ENCODE measurements around the gene MED20.

The MED20 gene

DNA sequence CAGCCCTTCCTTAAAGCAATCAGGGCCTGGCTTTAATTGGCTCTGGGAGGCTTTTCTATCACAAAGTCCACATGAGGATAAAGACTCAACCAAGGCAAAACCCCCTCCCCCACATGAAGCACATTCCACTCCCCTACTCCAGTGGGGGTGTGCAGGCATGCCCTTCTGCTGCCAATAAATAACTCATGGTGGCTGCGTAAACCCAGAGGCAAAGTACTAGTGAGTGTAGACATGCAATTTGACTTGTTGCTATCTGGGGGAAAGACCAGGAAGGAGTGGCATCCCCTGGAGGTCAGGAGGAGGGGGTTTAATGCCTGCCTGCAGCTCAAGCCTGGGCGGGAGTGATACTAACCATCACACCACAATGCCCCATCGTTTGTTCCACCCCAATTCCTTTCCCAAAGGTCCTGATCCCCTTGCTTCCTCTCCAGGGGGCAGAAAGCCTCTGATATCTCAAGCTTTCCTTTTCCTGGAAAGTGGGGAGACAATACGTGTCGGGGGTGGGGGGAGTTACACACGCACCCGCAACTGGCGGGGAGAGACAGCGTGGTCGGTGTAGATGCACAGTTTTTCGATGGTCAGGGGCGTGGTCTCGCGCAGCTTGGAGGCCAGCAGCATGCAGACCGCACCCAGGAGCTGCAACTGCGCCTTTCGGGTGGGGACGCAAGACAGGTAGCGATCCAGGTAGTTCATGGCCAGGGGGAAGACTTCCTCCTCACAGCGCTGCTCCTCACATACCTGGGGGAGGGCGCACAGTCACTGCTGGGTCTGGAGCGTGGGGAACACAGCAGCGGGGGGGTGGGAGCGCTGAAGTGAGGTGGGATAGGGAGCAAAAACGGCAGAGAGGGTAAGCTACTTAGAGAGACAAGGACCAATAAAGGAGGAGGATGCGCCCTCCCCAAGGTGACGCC is 19.2 kb upstream of the MED20 start:
- no peak for DNase-seq (ENCODE audit: low read depth)
- TF ChIP-seq, protein P1, sequence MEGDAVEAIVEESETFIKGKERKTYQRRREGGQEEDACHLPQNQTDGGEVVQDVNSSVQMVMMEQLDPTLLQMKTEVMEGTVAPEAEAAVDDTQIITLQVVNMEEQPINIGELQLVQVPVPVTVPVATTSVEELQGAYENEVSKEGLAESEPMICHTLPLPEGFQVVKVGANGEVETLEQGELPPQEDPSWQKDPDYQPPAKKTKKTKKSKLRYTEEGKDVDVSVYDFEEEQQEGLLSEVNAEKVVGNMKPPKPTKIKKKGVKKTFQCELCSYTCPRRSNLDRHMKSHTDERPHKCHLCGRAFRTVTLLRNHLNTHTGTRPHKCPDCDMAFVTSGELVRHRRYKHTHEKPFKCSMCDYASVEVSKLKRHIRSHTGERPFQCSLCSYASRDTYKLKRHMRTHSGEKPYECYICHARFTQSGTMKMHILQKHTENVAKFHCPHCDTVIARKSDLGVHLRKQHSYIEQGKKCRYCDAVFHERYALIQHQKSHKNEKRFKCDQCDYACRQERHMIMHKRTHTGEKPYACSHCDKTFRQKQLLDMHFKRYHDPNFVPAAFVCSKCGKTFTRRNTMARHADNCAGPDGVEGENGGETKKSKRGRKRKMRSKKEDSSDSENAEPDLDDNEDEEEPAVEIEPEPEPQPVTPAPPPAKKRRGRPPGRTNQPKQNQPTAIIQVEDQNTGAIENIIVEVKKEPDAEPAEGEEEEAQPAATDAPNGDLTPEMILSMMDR (conservative IDR thresholded peaks at IDR 0.05; ENCODE audit: low read depth, low read length), result no peak
- H3K4me3 ChIP-seq (ENCODE audit: low read length), result peak overlapping the region; percentile 88

DNA sequence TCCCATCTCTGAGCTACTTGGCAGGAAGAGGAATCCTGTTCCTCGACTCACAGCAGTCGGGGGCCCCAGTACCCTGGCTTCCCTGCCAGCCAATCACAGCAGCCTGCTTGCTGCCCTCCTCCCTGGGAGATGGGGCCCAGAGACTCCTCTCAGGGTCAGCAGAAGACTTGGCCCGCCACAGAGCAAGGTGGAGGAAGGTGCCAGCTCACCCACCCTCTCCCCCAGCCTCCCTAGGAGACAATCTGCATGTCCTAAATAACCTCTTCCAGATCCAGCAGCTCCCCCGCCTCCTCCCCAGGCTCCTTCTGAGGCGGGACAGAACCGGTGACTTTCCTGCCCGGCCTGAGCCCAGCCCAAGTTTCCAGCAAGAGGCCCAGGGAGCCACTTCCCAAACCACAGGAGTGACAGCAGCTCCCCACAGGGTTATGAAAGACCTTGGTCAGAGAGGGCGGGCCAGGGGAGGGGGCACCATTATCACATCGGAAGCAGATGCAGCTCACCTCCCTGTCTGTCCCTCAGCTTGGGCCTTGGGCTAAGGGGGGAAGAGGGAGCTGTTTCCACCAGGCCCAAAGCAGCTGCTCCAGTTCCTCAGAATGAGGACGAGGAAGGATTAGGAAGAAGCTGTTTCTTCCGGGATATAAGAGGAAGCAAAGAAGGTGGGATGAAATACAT is 18.4 kb upstream of the MED20 start:
- DNase-seq (ENCODE audit: low read depth), result no peak
- TF ChIP-seq, protein P1 (conservative IDR thresholded peaks at IDR 0.05; ENCODE audit: low read depth, low read length), result no peak
- H3K4me3 ChIP-seq (ENCODE audit: low read length), result no peak overlapping the region

DNA sequence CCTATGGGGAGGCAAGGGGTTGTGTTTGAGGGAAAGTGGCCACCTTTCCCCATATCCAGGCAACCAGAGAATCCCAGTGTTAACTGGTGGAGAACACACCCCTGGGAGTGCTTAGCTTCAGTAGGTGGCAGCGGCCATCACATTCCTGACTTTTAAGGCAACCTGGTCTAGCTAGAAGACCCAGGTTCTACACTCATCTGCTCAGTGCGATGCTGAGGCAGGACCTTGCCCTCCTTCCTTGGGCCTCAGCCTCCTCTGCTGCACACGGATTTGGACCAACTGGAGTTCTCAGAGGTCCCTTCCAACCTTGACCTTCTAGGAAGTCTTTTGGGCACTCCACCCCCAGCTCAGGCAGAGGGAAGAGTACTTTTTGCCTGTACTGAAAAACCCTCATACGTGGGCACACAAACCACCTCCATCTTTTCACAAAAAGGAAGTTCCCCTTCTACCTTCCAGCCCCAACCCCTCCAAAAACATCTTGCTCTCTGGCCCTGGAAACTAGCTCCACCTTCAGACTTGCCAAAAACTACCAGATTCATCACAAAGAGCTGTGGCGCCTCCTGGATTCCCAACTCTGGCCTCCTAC is 17.7 kb upstream of the MED20 start:
- TF ChIP-seq, protein P1 (conservative IDR thresholded peaks at IDR 0.05; ENCODE audit: low read depth, low read length), result no peak
- no peak for DNase-seq (ENCODE audit: low read depth)
- no peak overlapping the region for H3K4me3 ChIP-seq (ENCODE audit: low read length)

DNA sequence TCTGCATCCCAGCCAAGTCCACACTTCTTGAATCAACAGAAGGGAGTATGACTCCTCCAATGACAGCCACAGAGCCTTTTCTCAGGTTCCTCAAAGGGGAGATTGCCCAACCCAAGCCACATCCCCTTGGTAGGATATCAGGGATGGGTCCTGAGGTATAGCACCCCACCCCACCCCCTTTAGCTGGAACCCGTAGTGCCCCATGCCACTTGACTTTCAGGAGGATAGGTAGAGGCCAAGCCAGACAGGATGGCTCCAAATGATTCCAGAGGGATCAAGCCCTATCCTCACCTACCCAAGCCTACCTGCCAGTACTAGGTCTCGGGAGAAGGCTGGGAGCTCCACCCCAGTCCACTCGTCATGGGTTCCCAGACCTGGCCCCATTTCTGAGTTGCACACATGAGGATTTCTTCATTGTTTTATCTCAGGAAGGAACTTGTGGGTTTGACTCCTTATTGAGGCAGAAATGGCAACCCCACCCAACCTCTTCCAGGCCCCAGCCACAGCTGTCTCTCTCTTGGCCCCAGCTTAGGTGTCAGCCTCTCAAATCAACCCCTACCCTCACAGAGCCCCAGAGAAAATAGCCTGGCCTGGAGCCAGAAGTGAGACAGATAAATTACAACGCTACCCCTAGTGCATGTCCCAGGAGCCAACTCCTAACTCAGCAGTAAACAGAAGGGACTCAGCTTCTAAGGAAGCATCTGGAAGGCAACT is 17.1 kb upstream of the MED20 start:
- TF ChIP-seq, protein P1 (conservative IDR thresholded peaks at IDR 0.05; ENCODE audit: low read depth, low read length), result no peak
- DNase-seq (ENCODE audit: low read depth), result no peak
- no peak overlapping the region for H3K4me3 ChIP-seq (ENCODE audit: low read length)

DNA sequence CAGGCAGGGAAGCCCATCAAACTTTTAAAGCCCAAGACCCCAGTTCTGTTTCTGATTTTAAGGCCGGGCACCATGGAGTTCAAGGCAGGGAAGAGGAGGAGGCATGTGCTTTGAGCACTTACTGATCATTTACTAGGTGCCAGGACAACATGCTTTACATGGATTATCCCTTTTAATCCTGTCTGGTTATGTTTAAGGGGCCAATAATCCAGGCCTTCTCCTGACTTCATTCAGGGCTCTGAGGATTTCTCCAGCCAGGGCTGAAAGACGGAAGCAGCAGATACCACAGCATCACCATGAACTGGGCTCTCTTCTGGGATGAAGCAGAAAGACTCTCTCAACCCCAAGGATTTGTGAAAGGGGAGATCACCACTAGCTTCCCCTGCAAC is 16.5 kb upstream of the MED20 start:
- TF ChIP-seq, protein P1 (conservative IDR thresholded peaks at IDR 0.05; ENCODE audit: low read depth, low read length), result no peak
- DNase-seq (ENCODE audit: low read depth), result no peak
- no peak overlapping the region for H3K4me3 ChIP-seq (ENCODE audit: low read length)

DNA sequence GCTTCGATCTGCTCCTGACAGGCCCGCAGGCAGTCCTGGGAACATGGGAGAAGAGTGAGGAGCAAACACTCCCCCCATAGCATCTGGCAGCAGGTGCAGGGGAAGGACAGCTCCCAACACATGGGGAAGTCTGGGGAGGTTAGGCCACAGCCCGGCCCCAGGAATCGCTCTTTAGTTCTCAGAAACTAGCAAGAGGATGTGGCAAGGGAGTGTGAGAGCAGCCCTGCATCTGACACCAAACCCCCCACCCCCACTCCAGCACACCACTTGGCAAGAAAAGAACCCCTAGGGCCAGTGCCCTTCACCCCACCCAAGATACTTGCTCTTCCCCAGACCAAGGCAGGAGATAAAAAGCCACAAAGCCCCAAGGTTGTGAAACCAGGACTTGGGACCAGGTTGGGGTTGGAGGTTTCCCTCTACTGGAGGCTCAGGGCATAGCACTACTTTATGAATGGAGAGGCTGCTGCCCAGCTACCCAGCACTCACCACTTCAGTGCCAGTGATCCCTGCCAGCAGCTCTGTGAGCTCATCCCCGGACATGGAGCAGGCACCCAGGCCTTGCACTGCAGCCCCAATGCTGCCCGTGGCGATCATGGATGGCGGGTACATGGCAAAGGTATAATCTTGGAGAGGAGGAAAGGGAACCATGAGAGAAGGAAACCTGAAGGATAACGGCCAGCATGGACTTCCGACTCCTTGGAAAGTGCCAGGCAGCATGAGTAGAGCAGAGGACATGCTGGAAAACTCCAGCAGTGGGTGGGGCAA is 15.3 kb upstream of the MED20 start:
- TF ChIP-seq, protein P1 (conservative IDR thresholded peaks at IDR 0.05; ENCODE audit: low read depth, low read length), result peak; percentile 95
- no peak overlapping the region for H3K4me3 ChIP-seq (ENCODE audit: low read length)
- DNase-seq (ENCODE audit: low read depth), result peak; percentile 42

All from retinal pigment epithelial cell (primary cell).